NCI-H2081 (cell line): ENCODE measurements around the gene MRPL4.

Source experiments
- DNase-seq, 2 experiments: peaks; one replicate each; lab custom pipeline; 2025; lab: John Stamatoyannopoulos, UW

MRPL4 gene

DNA sequence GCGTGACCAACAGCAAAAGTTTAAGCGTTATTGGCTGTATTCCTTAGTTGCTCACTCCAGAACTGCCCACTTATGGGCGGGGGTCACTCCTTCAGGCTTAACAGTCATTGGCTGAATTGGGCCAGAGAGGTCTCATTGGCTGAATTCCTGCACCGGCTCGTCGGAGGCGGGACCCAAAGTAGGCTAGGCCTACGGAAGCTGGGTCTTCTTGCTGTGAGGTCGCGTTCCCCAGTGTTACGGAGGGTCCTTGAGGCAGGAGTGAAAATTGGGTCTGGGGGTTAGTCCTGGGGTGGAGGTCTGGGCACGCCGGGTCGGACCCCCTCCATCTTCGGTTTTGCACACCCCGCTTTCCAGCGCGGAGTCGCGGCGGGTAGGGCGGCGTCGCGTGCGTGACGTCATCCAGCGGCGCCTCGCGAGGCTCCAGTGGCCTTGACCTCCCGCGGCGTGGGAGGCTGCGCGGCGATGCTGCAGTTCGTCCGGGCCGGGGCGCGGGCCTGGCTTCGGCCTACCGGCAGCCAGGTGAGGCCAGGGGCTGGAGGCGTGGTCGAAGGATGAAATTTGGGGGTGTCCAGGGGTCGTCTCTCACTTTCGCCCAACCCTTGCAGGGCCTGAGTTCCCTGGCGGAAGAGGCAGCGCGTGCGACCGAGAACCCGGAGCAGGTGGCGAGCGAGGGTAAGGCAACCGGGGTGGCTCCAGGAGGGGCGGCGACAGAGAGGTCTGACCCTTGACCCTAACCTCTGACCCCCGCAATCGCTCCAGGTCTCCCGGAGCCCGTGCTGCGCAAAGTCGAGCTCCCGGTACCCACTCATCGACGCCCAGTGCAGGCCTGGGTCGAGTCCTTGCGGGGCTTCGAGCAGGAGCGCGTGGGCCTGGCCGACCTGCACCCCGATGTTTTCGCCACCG, at the start of gene MRPL4:
Gene MRPL4, plus strand, starts transcription at position 423 of the 903 bp plus-strand sequence. Its CDS starts 40 bp downstream, at position 463.
- DNase-seq, result peak; percentile 96 to 99

- DNase-seq, result no peak
These were observed 48.3 kb upstream of the MRPL4 start for GRCh38 chr19:10203686-10204085.

GRCh38 chr19:10205636-10206035, 46.4 kb upstream of the MRPL4 start:
- no peak for DNase-seq

DNA sequence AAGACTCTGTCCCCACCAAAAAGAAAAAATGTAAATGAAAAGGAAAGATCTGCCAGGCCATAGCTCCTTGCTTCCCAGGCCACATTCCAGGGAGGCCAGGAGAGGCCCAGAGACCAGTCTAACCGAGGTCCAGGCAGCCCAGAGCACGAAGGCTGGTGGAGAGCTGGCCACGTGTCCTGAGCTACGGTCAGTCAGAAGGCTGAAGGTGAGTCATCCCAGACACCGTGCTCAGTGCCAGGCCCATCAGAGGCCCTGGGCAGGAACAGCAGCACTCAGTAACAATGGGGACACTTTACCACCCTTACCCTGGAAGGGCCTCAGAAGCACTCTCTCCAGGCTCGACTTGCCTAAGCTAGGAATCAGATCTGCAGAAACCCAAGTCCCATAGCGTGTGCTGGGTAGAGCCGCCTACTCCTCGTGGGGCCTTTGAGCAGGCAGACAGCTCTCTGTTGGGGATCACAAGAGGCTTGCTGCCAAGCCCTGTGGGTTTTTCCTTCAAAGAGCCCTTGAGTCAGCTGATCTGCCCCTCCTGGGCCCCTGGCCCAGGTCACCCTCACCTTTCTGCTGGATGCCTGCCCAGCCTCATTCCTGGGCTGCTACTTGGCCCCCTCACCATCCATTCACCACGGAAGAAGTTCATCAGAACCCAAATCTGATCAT, 45.7 kb upstream of the MRPL4 start:
- no peak for DNase-seq

DNA sequence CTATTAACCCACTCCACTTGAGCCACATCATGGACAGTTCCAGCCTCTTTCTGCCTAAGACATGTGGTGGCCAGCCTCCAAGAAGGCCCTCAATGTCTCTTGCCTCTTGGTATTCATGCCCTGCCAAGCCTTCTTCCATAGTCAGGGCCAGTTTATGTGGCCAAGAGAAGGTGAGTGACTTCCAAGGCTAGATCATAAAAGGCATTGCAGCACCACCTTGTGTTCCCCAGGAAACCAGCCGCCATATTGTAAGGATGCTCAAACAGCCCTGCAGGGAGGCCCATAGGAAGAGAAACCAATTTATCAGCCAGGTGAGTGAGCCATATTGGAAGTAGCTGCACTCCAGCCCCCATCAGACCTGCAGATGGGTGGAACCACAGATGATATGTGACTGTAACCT, 45.0 kb upstream of the MRPL4 start:
- no peak for DNase-seq

DNA sequence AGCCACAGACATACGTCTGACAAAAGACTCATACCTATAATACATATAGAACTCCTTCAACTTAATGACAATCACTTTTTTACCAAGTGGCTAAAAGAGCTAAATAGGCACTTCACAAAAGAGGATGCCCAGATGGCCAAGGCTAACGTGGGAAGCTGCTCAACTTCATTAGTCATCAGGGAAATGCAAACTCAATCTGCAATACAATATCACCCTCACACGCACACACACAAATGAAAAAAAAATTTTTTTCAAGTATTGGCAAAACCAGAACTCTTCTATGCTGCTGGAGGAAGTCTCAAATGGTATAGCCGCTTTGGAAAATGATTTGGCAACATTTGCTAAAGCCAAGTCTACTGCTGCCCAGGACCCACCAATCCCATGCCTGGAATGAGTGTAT, 42.7 kb upstream of the MRPL4 start:
- DNase-seq, result no peak

DNA sequence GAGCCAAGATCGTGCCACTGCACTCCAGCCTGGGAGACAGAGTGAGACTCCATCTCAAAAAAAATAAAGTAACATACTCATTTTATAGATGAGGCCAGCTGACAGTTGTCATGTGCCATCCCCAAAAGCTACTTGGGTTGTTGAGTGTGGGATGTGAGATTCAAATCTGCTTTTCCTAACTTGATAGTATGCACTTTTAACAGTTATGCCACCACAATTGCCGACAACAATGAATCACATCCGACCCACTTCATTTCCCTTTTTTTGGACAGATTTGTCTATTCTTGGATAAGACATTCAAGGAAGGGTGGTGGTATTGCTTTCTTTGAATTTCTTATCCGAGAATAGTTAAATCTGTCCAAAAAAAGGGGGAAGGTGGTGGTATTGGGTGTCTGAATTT, 41.0 kb upstream of the MRPL4 start:
- no peak for DNase-seq

DNA sequence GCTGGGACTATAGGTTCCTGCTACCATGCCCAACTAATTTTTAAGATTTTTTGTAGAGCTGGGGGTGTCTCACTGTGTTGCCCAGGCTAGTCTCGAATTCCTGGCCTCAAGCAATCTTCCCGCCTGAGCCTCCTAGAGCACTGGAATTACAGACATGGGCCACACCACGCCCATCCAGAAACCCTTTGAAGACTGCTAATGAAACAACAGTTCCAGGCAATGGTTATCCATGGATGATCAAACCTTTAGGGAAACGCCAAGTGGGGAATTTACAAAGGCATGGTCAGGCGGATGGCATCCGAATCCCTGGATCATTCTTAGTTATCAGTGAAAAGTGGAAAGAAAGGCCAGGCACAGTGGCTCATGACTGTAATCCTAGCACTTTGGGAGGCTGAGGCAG, 40.3 kb upstream of the MRPL4 start:
- no peak for DNase-seq

- DNase-seq, result no peak
These were observed 37.2 kb upstream of the MRPL4 start for GRCh38 chr19:10214784-10215183.

- DNase-seq, result no peak
These were observed 34.9 kb upstream of the MRPL4 start for GRCh38 chr19:10217085-10217484.

- peak in 1 of 2 experiments; percentile 6 for DNase-seq
These were observed 32.3 kb upstream of the MRPL4 start for GRCh38 chr19:10219678-10220077.

DNA sequence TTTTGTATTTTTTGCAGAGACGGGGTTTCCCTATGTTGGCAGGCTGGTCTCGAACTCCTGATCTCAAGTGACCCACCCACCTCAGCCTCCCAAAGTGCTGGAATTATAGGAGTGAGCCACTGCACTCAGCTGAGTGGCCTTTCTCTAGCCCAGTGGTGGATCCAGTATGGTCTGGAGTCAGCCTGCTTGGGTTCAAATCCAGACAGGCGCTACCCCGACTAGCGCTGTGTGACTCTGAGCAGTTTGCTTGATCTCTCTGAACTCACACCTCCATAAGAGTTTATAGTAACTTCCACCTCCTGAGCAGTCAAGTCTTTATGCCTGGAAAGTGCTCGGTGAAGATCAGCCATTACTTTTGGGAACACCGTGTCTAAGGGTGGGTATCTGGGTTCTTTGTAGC, 31.3 kb upstream of the MRPL4 start:
- no peak for DNase-seq

DNA sequence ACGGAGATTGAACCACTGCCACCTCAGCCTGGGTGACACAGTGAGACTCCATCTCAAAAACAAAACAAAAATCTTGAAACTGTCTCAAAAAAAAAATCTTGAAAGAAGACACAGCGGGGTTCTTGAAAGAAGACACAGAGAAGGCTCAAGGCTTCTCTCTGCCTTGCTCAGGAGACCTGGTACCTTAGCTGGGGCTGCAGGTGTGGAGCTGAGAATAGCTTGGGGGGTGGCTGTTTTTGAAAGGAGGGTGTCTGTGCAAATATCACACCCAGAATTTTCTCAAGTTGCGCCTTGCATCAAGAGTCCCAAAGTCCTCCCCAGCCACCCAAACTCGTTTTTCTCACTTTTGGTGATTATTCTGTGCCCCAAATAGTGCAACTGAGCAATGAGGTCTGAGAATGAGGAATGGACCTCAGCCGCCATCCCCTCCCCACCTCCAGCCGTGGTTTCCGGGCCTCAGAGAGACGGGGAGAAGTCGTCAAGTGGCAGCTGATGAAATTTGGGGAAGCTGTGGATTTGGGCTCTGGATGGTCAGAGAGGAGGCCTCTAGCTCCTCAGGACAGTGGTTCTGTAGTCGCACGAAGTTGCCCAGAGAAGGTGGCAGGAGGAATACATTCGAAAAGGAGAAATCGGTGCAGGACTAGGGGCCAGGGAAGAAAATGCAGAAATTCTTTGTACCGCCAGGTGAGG, 29.7 kb upstream of the MRPL4 start:
- no peak for DNase-seq

- DNase-seq, result no peak
These were observed 28.4 kb upstream of the MRPL4 start for GRCh38 chr19:10223488-10224213.

- no peak for DNase-seq
These were observed 27.7 kb upstream of the MRPL4 start for GRCh38 chr19:10224337-10224736.

GRCh38 chr19:10226021-10226375, 26.0 kb upstream of the MRPL4 start:
- no peak for DNase-seq

DNA sequence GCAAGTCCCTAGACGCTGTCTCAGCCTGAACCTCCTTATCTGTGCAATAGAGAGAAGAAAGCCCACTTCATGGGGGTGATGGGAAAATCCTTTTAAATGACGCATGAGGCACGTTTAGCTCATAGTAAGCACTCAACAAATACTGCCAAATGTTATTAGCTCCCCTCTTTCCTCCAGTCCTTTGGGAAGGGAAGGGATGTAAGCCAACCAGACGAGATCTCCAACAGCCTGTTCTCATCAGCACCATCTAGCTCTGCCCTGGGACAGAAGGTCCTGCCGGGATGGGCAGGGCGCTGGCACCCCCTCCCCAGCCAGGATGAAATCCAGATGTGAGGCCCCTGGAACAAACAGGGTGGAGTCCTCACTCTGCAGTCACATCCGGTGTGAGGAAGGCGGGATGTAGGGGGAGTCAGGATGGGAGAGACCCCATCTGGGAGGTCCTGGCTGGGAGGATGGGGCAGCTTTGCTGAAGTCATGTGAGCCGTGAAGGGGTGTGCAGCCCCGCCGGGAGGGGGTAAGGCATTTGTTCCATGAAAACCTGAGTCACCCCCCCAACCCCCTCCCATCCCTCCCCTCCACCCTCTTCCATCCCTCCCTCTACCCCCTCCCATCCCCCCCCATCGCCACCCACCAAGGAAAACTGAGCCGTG, 25.5 kb upstream of the MRPL4 start:
- no peak for DNase-seq

DNA sequence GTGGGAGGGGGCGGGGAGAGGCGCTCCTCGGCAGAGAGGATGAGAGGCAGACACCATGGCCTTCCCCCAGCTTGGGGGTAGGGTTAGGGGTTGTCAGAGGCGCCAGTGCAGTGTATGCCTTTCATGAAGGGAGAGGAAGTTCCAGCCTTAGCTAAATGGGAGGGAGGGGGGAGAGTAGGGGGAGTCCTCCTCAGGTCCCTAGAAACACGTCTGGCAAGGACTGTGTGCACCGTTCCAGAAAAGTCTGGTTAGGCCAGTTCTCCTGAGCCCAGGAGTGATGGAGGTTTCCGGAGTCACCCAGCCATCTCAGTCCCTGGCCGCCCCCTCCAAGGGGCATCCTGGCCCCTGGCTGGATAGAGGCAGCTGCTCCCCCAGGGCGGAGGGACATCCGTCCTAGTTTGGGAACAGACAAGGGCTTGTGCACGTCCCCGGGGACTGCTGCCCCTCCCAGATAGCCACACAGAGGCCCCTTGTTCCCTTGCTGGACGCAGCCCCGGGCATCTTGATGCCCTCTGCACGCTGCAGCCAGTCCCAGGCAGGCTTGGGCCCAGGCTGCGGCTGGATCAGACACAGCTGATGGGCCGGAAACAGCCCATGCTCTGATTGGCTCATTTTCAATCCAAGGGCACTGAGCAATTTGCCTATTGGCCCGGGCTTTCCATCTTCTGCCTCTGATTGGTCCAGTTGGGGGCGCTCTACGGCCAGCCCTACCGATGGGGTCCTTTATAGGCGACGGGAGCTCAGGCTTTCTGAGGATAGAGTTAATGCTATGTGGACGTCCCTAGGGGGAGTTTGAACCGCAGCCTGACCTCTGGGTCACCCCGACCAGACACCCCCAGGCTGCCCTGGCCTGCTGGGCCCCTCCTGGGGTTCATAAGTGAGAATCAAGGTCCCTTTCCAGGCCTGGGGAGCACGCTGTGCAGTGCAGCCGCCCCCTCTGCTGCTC, 24.7 kb upstream of the MRPL4 start:
- DNase-seq, result no peak

- no peak for DNase-seq
These were observed 23.6 kb upstream of the MRPL4 start for GRCh38 chr19:10228393-10228792.

DNA sequence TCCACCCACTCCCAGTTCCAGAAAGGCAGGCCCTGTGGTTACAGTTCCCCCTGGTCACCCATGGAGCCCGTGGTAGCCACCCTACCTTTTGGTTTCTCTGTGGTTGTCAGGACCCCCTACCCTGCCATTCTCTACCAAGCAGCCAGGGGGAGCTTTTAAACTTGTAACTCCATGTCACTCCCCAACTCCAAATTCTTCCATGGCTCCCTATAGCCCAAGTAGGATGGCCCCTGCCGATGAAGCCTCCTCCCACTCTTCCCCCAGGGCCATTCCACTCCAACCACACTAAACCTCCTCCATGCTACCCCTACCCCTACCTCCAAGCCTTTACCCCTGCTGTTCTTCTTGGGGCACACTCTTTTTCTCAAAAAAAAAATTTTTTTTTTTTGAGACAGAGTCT, 23.1 kb upstream of the MRPL4 start:
- DNase-seq, result peak; percentile 26 to 36
